Lower leg skin (tissue), 4 donors: Measurements from ENCODE around the gene C14orf119. TPM values are rescaled to one million over a fixed set of nuclear protein-coding genes. Genes with fewer than 3 reads are reported as not detected.

Experiments
- DNase-seq, 2 donors: peaks; one replicate each; pipeline ENCODE4 v3.0.0-alpha.2; 2019; ENCODE audit warnings: low spot score in 2 of 2
- H3K4me3 ChIP-seq: fragments of 200-600 bp; sonication (generic); 2 replicates; pipeline ENCODE4 v1.5.1; 2017; ENCODE audit warnings: mild to moderate bottlenecking, low read depth; ENCODE audit not compliant: poor library complexity, severe bottlenecking
- CTCF ChIP-seq, 3 donors: fragments of 450-650 bp; IDR thresholded peaks; one replicate each; pipeline ENCODE4 v1.5.1; 2016; ENCODE audit warnings: antibody characterized with exemption in 3 of 3, mild to moderate bottlenecking in 3 of 3, moderate library complexity in 2 of 3
- POLR2A ChIP-seq, 2 donors: fragments of 450-650 bp; IDR thresholded peaks; one replicate each; pipeline ENCODE4 v1.6.1; 2016 to 2017; ENCODE audit warnings: antibody characterized with exemption in 2 of 2, mild to moderate bottlenecking in 1 of 2, moderate library complexity in 1 of 2
- WGBS, 2 donors: methylation state at CpG; one replicate each; pipeline ENCODE4 v1.1.5; 2018; 5-methylcytosine and 5-hydroxymethylcytosine counted together
- intact Hi-C: fragments of 100-400 bp; cut with DNase I; formaldehyde crosslinking; loops from one replicate; pipeline ENCODE4 v1.15.0; 2023; ENCODE audit warnings: low total_unique reads
- total RNA-seq, 4 donors: library from RNA; depleted of rRNA; stranded (reverse); fragments of >200 nt; gene quantifications; one replicate each; pipeline ENCODE4 v1.1.0, GENCODE V29; 2016

Gene C14orf119, protein sequence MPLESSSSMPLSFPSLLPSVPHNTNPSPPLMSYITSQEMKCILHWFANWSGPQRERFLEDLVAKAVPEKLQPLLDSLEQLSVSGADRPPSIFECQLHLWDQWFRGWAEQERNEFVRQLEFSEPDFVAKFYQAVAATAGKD
- total RNA-seq, result 10 to 100 TPM; 14.5 to 29.8 (median 19.7) TPM

GRCh38 chr14:23095196-23096108, at the start of gene C14orf119:
TSS of gene C14orf119 (plus strand) at chr14:23095505. CDS start at chr14:23097659, 2,154 bp downstream.
- peak in 1 of 2 donors; percentile 70 for TF ChIP-seq POLR2A (IDR thresholded peaks at IDR 0.05)
- no peak for TF ChIP-seq CTCF (IDR thresholded peaks at IDR 0.05)
- 0 to 1% methylated on average over 45 to 46 of the region's 46 CpGs for WGBS, 2 donors
- peak; percentile 100 for DNase-seq
- peak within 1 kb of the TSS; percentile 65 for H3K4me3 ChIP-seq
- intact Hi-C loops, result no loop called here

DNA sequence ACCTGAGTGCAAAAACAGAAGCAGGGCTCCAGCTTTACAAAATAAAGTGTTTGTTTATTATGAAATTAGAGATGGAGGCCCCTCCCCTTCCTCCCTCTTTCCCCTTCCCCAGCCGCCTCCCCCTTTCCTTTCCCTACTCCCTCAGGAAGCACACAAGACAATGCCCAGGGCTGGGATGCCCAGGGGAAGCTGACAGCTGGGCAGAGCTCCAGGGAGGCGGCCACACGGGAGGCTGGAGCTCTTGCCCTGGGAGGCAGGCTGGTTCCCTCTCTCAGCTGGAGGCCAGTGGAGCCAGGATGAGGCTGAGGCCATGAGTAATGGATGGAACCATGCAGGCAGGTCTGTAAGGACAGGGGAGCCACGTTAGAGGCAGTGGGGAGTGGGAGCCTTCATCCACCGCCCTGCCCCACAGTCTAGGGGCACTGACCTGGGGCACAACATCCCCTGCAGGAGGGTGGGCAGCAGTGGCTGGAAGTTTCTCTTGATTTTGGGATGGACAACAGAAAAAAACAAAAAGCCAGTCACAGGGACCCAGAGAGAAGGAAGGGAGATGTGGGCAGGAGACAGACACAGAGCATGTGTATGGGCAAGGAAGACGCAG, 48.2 kb upstream of the C14orf119 start:
- 61 to 76% methylated on average over 6 of the region's 6 CpGs for WGBS, 2 donors
- DNase-seq, result no peak
- TF ChIP-seq CTCF (IDR thresholded peaks at IDR 0.05) (no peak), POLR2A (IDR thresholded peaks at IDR 0.05) (no peak)
- no peak overlapping the region for H3K4me3 ChIP-seq
- intact Hi-C loops, result no loop called here

GRCh38 chr14:23047751-23048693, 47.3 kb upstream of the C14orf119 start:
- H3K4me3 ChIP-seq, result no peak overlapping the region
- TF ChIP-seq CTCF (IDR thresholded peaks at IDR 0.05) (no peak), POLR2A (IDR thresholded peaks at IDR 0.05) (no peak)
- no peak for DNase-seq
- intact Hi-C loops, result no loop called here
- 82 to 86% methylated on average over 37 to 63 of the region's 85 CpGs for WGBS, 2 donors

DNA sequence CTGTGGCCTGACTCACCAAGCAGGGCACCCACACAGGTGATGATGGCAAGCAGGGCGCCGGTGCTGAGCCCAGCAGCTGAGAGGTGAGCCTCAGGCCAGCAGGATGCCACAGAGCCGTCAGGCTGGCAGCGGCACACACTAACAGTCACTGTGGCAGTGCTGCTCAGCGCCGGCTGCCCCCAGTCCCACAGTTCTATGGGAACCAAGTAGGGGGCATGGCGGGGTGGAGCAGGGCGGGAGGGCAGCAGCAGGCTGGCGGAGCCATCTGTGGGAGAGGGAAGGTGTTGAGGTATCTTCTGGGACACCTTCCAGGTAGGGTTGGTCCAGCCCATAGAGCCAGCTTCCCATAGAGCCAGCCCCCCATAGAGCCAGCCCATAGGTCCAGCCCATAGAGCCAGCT, 46.3 kb upstream of the C14orf119 start:
- TF ChIP-seq POLR2A (IDR thresholded peaks at IDR 0.05), result no peak
- TF ChIP-seq CTCF (IDR thresholded peaks at IDR 0.05), result no peak
- no peak for DNase-seq
- H3K4me3 ChIP-seq, result no peak overlapping the region
- WGBS, 2 donors, result 92 to 95% methylated on average over 9 of the region's 9 CpGs
- intact Hi-C loops, result no loop called here
